22Rv1 (cell line): ENCODE measurements around the gene RAP1B.
A peak's percentile ranks its signal among the peaks of the same experiment; 100 is the strongest.

Experiments used
- H3K27ac ChIP-seq: fragments of 450-650 bp; 2 replicates; pipeline ENCODE4 v1.5.1; 2017
- ZFX ChIP-seq: fragments of 450-650 bp; IDR thresholded peaks from 2 replicates; pipeline ENCODE4 v1.6.1; 2017; ENCODE audit warnings: antibody characterized with exemption, borderline replicate concordance
- TF ChIP-seq, protein P1 (sequence below): fragments of 450-650 bp; IDR thresholded peaks from 2 replicates; pipeline ENCODE4 v1.5.1; 2017; ENCODE audit warnings: mild to moderate bottlenecking

RAP1B gene

DNA sequence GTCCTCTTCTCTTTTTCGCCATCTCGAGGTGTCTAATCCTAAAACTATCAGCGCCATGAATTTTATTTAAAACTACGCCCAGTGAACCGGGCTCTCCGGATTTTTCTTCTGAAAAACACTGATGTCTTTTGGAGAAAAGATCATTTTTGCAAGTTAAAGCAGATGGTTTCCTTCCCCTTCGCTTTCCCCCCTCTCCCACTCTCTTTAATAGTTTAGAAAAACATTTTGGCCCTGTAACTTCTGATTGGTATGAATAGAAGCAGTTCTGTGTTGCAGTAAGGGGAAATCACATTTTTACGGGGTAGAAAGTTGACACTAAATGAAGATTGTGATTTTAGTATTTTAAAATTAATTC, 1.1 kb downstream of the RAP1B start:
- no peak for TF ChIP-seq ZFX
- TF ChIP-seq, protein P1, sequence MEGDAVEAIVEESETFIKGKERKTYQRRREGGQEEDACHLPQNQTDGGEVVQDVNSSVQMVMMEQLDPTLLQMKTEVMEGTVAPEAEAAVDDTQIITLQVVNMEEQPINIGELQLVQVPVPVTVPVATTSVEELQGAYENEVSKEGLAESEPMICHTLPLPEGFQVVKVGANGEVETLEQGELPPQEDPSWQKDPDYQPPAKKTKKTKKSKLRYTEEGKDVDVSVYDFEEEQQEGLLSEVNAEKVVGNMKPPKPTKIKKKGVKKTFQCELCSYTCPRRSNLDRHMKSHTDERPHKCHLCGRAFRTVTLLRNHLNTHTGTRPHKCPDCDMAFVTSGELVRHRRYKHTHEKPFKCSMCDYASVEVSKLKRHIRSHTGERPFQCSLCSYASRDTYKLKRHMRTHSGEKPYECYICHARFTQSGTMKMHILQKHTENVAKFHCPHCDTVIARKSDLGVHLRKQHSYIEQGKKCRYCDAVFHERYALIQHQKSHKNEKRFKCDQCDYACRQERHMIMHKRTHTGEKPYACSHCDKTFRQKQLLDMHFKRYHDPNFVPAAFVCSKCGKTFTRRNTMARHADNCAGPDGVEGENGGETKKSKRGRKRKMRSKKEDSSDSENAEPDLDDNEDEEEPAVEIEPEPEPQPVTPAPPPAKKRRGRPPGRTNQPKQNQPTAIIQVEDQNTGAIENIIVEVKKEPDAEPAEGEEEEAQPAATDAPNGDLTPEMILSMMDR = no peak

DNA sequence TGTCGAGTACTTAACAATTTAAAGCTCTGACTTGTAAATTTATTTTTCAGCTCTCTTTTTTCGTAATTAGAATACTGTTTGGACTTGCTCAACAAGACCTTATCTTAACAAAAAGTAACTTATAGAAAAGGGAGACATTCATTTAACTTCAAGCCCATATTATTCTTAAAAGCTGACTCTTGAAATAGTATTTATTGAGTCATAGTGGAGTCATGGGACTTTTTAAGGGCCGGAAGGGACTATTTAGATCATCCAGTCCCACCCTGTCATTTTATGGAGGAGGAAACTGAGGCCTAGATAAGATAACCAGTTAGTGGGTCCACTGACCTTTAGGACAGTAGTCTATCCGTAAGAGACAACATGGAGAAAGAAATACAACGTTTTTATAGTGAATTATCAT, 1.5 kb downstream of the RAP1B start:
- no peak for TF ChIP-seq ZFX
- TF ChIP-seq, protein P1 = no peak
- H3K27ac ChIP-seq = no peak overlapping the region

More for the DNA sequence above, 1.1 kb downstream of the RAP1B start:
- H3K27ac ChIP-seq = peak overlapping the region; percentile 84

DNA sequence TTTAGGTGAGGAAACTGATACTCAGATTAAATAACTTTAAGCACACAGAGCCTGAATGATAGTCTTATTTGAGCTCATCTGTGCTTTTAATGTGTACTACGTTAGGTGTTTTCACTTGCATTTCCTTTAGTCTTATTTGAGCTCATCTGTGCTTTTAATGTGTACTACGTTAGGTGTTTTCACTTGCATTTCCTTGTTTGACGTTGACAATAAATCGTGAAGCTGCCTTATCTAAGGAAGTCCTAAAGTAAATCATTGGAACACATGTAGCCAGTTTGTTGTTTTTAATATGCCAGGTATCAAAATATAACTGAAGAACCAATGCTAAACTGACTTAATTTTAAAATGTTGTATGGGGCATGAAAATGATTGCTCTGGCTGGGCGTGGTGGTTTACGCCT, 2.0 kb downstream of the RAP1B start:
- TF ChIP-seq, protein P1 = no peak
- TF ChIP-seq ZFX = no peak
- H3K27ac ChIP-seq = no peak overlapping the region

DNA sequence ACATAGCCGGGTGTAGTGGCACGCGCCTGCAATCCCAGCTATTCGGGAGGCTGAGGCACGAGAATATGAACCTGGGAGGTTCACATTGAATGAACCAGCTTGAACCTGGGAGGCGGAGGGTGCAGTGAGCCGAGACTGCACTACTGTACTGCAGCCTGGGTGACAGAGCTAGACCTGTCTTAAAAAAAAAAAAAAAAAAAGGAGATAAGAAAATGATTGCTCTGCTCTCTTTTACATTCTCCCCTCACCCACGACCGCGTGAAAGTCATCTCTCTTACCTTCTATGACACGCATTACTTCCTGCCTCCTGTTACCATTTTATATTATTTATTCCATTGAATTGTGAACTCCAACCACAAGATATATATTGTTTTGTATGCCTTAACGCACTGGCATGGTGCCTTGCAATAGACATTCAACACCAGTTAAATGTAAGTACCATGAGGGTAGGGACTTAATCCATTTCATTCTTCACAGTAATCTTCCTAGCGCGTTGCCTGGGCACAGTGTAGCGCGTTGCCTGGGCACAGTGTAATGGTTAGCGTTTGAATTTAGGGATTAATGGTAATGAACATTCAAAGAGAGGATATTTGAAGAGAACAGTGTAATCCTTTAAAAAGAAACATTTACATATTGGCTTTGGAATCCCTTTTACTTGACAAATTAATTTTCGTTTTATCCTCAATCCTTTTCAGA, 2.7 kb downstream of the RAP1B start:
- H3K27ac ChIP-seq = no peak overlapping the region
- TF ChIP-seq ZFX = no peak
- TF ChIP-seq, protein P1 = no peak

DNA sequence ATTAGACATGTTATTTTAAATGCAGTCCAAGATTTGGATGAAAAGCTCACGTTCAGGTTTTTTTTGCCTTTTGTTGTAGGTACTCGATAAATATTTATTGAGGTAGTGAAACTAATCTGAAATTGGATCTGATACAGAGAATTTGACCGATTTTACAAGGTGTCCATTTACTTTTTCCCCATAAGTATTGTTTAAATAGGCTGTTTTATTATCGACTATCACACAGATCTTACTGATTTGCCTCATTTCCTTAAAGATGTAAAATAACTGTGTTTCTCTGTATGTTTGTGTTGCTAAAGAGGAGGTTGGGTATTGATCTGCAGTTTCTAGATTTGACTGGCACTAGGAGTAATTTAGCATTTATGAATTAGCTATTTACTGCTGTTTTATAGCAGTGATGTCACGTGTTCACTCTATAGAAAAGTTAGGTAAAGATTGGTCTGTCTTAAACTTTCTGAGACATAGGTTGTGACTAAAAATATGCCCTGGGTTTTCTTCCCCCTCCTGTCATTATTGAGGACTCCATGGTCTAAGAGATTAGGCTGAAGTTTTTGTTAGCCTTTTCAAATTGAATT, 3.5 kb downstream of the RAP1B start:
- no peak overlapping the region for H3K27ac ChIP-seq
- TF ChIP-seq, protein P1 = no peak
- TF ChIP-seq ZFX = no peak

DNA sequence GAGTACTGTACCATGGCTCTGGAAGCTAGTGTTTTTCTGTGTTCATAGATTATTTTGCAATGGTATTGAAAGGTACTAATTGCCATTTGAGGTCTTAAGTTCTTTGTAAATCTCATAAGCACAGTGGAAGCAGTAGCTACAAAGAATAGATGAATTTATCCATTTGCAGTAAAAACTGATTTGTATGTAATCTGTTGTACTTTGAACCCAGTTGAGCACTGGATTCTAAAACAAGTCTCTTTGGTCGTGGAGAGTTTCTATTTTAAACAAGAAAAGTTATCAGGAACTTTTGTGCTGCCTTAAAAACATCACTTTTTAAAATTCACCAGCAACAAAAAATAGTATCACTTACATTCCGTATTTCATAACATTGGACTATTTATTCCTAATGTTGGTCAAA, 4.1 kb downstream of the RAP1B start:
- TF ChIP-seq ZFX = no peak
- TF ChIP-seq, protein P1 = no peak
- no peak overlapping the region for H3K27ac ChIP-seq

DNA sequence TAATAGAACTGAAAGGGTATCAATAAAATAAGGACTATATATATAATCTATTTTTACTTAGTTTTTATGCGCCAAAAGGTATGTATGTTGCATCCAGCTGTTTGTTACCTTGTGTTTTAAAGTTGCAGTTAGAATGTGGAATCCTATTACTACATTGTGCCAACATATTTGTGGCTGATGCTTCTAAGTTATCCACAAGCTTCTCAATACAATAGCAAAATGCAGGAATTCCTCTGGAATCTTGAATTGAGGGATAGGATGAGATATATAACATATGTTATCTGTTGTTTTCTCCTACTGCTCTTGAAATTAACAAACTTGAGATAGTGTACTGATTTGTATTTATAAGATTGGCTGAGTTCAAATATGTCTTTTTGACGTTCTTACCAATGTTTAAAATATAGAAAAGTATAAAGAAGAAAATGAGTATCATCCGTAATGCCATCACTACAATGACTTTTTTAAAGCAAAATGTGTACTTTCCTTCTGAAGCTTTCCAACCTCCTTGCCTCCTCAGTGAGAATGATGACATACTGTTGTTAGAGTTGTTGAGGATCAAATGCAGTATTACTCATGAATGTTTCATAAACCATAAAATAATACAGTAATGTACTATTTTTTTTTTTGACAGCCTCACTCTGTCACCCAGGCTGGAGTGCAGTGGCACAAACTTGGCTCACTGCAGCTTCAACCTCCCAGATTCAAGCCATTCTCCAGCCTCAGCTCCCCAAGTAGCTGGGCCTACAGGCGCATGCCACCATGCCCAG, 6.6 kb downstream of the RAP1B start:
- H3K27ac ChIP-seq = no peak overlapping the region
- TF ChIP-seq, protein P1 = no peak
- TF ChIP-seq ZFX = no peak
